Measurements from ENCODE around the gene COL5A3. TPM values are rescaled to one million over a fixed set of nuclear protein-coding genes. Genes with fewer than 3 reads are reported as not detected.

Gene COL5A3
- polyA plus RNA-seq, 1 donor from 2014 or later = 0.11 TPM

DNA sequence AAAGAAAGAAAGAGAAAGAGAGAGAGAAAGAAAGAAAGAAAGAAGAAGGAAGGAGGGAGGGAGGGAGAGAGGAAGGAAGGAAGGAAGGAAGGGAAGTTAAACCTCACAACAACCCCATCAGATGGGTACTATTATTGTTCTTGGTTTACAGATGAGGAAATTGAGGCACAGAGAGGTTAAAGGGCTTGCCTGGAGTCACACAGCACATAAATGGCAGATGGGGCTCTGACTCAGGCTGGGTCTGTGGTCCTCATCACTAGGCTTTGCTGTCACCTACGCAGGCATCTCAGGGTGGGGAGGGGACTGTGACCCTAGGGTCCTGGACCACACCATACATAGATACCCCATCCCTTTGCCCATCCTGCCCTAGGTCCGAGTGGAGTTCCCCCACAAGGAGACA, 39.3 kb upstream of the COL5A3 start:
- H3F3A ChIP-seq (ENCODE audit: insufficient read depth, low read length, poor library complexity, severe bottlenecking) = no peaks in the 10 kb centered on the region
- H3K9me2 ChIP-seq (ENCODE audit: insufficient read depth, low read length) = no peaks in the 10 kb centered on the region
- H2AFZ ChIP-seq (ENCODE audit: low read depth, low read length) = no peak overlapping the region
- H3K79me2 ChIP-seq (replicated peaks; ENCODE audit: insufficient read depth, low read length) = no peaks in the 10 kb centered on the region
- H3K9ac ChIP-seq (ENCODE audit: low read length) = no peak overlapping the region
- no peak overlapping the region for H3K27ac ChIP-seq (ENCODE audit: low read length)
- no peaks in the 10 kb centered on the region for H3K36me3 ChIP-seq (ENCODE audit: insufficient read depth, low read length)
- H3K9me3 ChIP-seq (ENCODE audit: low read length) = no peaks in the 10 kb centered on the region
- H3K4me2 ChIP-seq (ENCODE audit: low read length) = no peak overlapping the region
- H3K4me3 ChIP-seq (ENCODE audit: low read length) = no peak overlapping the region
- H3K27me3 ChIP-seq (ENCODE audit: insufficient read depth, low read depth, low read length) = no peaks in the 10 kb centered on the region
- no peak for TF ChIP-seq RAD21 (conservative IDR thresholded peaks at IDR 0.05)
- TF ChIP-seq EP300 (conservative IDR thresholded peaks at IDR 0.05; ENCODE audit: poor library complexity, severe bottlenecking) = no peak
- no peak for TF ChIP-seq MXI1 (conservative IDR thresholded peaks at IDR 0.05; ENCODE audit: poor library complexity, severe bottlenecking)
- TF ChIP-seq POLR2AphosphoS5 (IDR thresholded peaks at IDR 0.05) = no peak
- no peak for TF ChIP-seq TAF1 (IDR thresholded peaks at IDR 0.05; ENCODE audit: low read depth)
- TF ChIP-seq, protein P1, sequence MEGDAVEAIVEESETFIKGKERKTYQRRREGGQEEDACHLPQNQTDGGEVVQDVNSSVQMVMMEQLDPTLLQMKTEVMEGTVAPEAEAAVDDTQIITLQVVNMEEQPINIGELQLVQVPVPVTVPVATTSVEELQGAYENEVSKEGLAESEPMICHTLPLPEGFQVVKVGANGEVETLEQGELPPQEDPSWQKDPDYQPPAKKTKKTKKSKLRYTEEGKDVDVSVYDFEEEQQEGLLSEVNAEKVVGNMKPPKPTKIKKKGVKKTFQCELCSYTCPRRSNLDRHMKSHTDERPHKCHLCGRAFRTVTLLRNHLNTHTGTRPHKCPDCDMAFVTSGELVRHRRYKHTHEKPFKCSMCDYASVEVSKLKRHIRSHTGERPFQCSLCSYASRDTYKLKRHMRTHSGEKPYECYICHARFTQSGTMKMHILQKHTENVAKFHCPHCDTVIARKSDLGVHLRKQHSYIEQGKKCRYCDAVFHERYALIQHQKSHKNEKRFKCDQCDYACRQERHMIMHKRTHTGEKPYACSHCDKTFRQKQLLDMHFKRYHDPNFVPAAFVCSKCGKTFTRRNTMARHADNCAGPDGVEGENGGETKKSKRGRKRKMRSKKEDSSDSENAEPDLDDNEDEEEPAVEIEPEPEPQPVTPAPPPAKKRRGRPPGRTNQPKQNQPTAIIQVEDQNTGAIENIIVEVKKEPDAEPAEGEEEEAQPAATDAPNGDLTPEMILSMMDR (IDR thresholded peaks at IDR 0.05; ENCODE audit: poor library complexity, severe bottlenecking) = no peak
- TF ChIP-seq EZH2 (IDR thresholded peaks at IDR 0.05; ENCODE audit: borderline replicate concordance, insufficient read depth, low read length, poor library complexity, severe bottlenecking) = no peak
- TF ChIP-seq, protein P2, sequence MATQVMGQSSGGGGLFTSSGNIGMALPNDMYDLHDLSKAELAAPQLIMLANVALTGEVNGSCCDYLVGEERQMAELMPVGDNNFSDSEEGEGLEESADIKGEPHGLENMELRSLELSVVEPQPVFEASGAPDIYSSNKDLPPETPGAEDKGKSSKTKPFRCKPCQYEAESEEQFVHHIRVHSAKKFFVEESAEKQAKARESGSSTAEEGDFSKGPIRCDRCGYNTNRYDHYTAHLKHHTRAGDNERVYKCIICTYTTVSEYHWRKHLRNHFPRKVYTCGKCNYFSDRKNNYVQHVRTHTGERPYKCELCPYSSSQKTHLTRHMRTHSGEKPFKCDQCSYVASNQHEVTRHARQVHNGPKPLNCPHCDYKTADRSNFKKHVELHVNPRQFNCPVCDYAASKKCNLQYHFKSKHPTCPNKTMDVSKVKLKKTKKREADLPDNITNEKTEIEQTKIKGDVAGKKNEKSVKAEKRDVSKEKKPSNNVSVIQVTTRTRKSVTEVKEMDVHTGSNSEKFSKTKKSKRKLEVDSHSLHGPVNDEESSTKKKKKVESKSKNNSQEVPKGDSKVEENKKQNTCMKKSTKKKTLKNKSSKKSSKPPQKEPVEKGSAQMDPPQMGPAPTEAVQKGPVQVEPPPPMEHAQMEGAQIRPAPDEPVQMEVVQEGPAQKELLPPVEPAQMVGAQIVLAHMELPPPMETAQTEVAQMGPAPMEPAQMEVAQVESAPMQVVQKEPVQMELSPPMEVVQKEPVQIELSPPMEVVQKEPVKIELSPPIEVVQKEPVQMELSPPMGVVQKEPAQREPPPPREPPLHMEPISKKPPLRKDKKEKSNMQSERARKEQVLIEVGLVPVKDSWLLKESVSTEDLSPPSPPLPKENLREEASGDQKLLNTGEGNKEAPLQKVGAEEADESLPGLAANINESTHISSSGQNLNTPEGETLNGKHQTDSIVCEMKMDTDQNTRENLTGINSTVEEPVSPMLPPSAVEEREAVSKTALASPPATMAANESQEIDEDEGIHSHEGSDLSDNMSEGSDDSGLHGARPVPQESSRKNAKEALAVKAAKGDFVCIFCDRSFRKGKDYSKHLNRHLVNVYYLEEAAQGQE (IDR thresholded peaks at IDR 0.05; ENCODE audit: borderline replicate concordance) = no peak
- no peak for TF ChIP-seq SMC3 (conservative IDR thresholded peaks at IDR 0.05; ENCODE audit: poor library complexity)
- H4K20me1 ChIP-seq (ENCODE audit: insufficient read depth) = no peaks in the 10 kb centered on the region

DNA sequence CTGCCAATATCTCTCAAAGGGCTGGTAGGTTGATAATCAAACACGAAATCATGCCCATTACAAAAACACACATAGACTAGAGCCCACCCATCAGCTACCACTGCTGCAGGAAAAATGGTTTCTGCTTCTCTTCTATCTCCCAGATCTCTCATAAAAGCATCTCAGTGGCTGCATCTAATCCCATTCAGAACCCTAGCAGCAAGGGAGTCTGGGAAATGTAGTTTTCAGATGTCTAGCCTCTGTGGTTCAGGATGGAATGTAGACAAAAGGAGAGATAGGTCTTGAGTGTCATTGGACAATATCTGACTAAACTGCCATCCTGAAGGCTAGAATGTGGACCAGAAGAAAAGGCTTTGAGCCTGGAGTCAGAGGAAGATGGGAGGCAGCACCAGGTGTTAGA, 35.1 kb upstream of the COL5A3 start:
- peaks cover 13% of the 10 kb centered on the region for H3K9me3 ChIP-seq (ENCODE audit: low read length)
- no peak overlapping the region for H3K4me2 ChIP-seq (ENCODE audit: low read length)
- H3K4me3 ChIP-seq (ENCODE audit: low read length) = no peak overlapping the region
- H3K27ac ChIP-seq (ENCODE audit: low read length) = no peak overlapping the region
- no peaks in the 10 kb centered on the region for H3K9me2 ChIP-seq (ENCODE audit: insufficient read depth, low read length)
- H3K79me2 ChIP-seq (replicated peaks; ENCODE audit: insufficient read depth, low read length) = no peaks in the 10 kb centered on the region
- TF ChIP-seq RAD21 (conservative IDR thresholded peaks at IDR 0.05) (no peak), EZH2 (IDR thresholded peaks at IDR 0.05; ENCODE audit: borderline replicate concordance, insufficient read depth, low read length, poor library complexity, severe bottlenecking) (no peak), MXI1 (conservative IDR thresholded peaks at IDR 0.05; ENCODE audit: poor library complexity, severe bottlenecking) (no peak), EP300 (conservative IDR thresholded peaks at IDR 0.05; ENCODE audit: poor library complexity, severe bottlenecking) (no peak), SMC3 (conservative IDR thresholded peaks at IDR 0.05; ENCODE audit: poor library complexity) (no peak), POLR2AphosphoS5 (IDR thresholded peaks at IDR 0.05) (no peak), TAF1 (IDR thresholded peaks at IDR 0.05; ENCODE audit: low read depth) (no peak)
- TF ChIP-seq, protein P1 (IDR thresholded peaks at IDR 0.05; ENCODE audit: poor library complexity, severe bottlenecking) = no peak
- TF ChIP-seq, protein P2 (IDR thresholded peaks at IDR 0.05; ENCODE audit: borderline replicate concordance) = no peak
- H3K36me3 ChIP-seq (ENCODE audit: insufficient read depth, low read length) = no peaks in the 10 kb centered on the region
- no peaks in the 10 kb centered on the region for H4K20me1 ChIP-seq (ENCODE audit: insufficient read depth)
- H3F3A ChIP-seq (ENCODE audit: insufficient read depth, low read length, poor library complexity, severe bottlenecking) = no peaks in the 10 kb centered on the region
- H3K9ac ChIP-seq (ENCODE audit: low read length) = no peak overlapping the region
- no peaks in the 10 kb centered on the region for H3K27me3 ChIP-seq (ENCODE audit: insufficient read depth, low read depth, low read length)
- no peak overlapping the region for H2AFZ ChIP-seq (ENCODE audit: low read depth, low read length)

Measured in neural cell (in vitro differentiated cells).